Astrocyte of the cerebellum (primary cell): ENCODE measurements around the gene ONECUT1.

Experiments used
- DNase-seq: peaks from one replicate; pipeline ENCODE4 v3.0.0-alpha.2; 2011; ENCODE audit warnings: low read depth
- H3K4me3 ChIP-seq: 2 replicates; pipeline ENCODE4 v1.5.1; 2011; ENCODE audit warnings: mild to moderate bottlenecking, low read depth, low read length, moderate library complexity
- in situ Hi-C: cut with HindIII; loops from 2 replicates; pipeline ENCODE4 v1.10.0; 2017; ENCODE audit warnings: low sequenced_read_pairs
- TF ChIP-seq, protein P1 (sequence below): IDR thresholded peaks from 2 replicates; pipeline ENCODE4 v1.5.1; 2012; ENCODE audit warnings: low read length, low read depth, moderate library complexity, mild to moderate bottlenecking; ENCODE audit errors: missing control alignments

Gene ONECUT1

DNA sequence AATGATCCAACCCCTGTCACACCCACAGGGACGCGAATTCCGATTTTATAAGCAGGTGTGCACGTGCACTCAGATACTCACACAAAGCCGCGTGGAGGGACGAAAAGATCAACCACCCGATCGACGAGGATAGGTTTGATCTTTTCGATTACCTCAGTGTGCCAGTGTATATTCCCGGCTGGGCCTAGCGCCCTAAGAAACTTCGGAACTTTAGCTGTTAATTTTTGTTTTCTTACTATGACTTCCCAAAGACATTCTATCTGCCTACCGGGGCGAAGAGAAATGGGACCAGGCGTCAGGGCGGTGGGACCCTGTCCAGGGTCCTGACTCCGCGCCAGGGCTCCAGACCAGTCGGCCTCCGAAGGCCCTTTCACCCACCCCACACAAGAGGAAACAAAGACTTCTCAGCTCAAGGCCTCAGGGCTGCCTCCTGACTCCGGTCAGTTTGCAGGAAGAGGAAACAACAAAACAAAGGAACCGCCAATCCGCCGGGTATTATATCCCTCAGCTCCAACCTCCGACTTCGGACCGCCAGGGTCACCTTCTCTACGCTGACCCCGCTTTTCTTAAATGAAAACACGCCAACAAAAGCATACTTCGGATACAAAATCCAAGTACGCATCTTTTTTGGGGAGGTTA, 6.8 kb downstream of the ONECUT1 start:
- H3K4me3 ChIP-seq = no peak overlapping the region
- TF ChIP-seq, protein P1, sequence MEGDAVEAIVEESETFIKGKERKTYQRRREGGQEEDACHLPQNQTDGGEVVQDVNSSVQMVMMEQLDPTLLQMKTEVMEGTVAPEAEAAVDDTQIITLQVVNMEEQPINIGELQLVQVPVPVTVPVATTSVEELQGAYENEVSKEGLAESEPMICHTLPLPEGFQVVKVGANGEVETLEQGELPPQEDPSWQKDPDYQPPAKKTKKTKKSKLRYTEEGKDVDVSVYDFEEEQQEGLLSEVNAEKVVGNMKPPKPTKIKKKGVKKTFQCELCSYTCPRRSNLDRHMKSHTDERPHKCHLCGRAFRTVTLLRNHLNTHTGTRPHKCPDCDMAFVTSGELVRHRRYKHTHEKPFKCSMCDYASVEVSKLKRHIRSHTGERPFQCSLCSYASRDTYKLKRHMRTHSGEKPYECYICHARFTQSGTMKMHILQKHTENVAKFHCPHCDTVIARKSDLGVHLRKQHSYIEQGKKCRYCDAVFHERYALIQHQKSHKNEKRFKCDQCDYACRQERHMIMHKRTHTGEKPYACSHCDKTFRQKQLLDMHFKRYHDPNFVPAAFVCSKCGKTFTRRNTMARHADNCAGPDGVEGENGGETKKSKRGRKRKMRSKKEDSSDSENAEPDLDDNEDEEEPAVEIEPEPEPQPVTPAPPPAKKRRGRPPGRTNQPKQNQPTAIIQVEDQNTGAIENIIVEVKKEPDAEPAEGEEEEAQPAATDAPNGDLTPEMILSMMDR = no peak
- in situ Hi-C loops = loop anchor here (25.0 kb wide), 1 partner anchor 929 kb away; no protein-coding TSS in a partner anchor
- DNase-seq = no peak

DNA sequence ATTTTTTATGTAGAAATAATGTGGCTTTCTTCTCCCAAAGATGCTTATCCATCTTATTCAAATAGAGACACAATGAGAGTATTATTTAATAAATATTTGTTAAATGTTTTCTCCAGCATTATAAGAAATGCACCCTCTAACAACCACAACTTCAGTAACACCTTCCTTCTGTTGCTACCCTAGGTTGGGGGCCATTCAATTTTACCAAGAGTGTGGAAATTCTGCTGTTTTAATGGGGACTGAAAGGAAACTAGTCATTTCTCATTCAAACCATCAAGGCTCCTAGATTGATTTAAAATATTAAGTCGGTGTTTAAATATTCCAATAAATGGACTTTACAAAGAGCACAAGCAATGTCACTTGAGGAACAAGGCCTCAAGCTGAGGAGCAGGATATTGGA, 7.6 kb downstream of the ONECUT1 start:
- H3K4me3 ChIP-seq = no peak overlapping the region
- DNase-seq = no peak
- TF ChIP-seq, protein P1 = no peak
- in situ Hi-C loops = loop anchor here (25.0 kb wide), 1 partner anchor 930 kb away; no protein-coding TSS in a partner anchor

DNA sequence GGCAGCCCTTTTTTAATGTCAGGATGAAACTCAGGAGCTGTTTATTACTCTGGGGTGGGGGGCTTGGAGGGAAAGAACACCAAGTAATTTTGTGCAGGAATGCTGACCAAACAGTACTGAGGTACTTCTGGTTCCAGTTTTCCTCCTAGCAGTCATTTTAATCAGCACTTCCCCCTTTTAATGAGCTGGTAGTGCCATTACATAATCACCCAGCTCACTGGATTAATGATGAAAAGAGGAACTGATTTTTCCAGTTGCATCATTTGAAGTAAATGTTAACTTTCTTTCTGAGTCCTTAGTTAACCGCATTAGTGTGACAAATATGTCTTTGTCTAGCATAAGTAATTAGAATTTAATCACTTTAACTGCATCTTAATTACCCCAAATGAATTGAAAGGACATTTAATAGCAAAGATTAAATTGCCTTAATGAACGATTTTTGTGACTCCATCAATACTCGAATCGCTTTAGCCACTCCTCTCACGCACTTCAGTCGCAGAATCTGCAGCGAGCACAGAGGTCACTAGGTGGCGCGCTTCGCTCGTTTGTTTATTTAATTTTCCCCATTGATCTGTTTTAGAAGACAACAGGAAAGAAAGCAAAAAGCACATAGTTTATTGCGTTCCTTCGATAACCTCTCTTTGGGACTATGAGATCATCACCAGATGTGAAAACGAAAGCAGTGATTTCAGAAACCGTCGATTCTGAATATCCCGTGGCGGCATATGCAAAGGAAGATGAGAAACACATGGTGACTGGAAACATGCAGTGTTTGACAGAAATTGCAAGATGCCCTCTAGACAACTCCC, 9.8 kb downstream of the ONECUT1 start:
- in situ Hi-C loops = loop anchor here (25.0 kb wide), 1 partner anchor 932 kb away; no protein-coding TSS in a partner anchor
- H3K4me3 ChIP-seq = no peak overlapping the region
- TF ChIP-seq, protein P1 = peak; percentile 87
- DNase-seq = peak; percentile 22

DNA sequence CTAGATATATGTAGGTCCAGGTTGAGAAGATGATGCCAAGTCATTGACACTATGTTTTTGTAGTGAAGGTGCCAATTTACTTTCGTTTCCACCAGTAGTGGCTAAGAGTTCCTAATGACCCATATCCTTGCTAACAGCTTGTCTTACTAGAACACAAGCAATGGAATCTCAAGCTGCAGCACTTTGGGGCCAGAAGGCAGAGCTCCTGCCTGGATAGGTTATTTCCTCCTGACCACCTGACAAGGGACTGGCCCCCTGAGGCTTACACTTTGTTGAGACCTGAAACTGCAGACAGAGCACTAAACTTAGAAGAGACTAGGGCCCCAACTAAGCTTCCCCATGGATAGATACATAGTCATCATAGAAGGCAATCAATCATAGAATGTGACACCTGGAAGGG, 11.7 kb downstream of the ONECUT1 start:
- DNase-seq = no peak
- H3K4me3 ChIP-seq = no peak overlapping the region
- in situ Hi-C loops = loop anchor here (25.0 kb wide), 1 partner anchor 934 kb away; no protein-coding TSS in a partner anchor
- TF ChIP-seq, protein P1 = no peak

DNA sequence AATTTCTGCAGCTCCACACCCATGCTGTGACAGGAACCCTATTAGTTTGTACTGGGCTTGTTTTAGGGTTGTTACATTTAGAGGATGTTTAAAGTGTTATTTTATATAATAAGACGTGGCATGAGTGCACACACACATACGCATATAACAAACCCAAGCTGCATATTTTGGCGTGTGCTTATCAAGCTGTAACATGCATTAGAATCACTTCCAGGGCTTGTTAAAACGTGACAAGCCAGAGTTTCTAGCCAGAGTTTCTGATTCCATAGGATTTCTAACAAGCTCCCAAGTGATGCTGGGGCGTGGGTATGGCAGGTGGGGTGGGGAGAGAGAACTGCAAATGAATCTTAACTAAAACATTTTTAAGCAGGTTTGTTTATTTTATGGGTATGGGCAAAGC, 17.4 kb downstream of the ONECUT1 start:
- no peak overlapping the region for H3K4me3 ChIP-seq
- in situ Hi-C loops = no loop called here
- TF ChIP-seq, protein P1 = no peak
- no peak for DNase-seq

DNA sequence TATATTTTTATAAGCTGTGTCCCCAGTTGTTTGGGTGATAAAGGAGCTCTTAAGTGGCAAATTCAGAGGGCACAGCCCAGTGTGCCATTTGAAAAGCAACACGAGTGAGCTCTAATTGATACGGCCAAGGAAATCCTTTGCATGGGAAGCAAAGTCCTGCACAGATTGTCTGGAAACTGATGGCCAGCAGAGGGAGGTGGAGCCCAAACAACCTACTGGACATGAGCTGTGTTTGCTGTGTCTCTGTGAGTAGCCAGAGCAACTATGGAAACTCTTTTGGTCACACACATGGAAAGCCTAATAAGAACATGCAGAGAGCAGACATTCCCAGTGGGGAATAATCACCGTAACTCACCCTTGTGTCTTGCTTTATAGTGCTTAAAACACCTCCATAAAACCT, 24.4 kb downstream of the ONECUT1 start:
- no peak overlapping the region for H3K4me3 ChIP-seq
- in situ Hi-C loops = no loop called here
- TF ChIP-seq, protein P1 = peak; percentile 42
- DNase-seq = no peak
